B cell (primary cell): ENCODE measurements around the gene C1orf115.

Source experiments
- EZH2 ChIP-seq: IDR thresholded peaks from 2 replicates; pipeline ENCODE4 v1.6.1; 2012; ENCODE audit warnings: borderline replicate concordance, low read depth, mild to moderate bottlenecking, moderate library complexity, low read length; ENCODE audit not compliant: insufficient read depth, poor library complexity, severe bottlenecking
- TF ChIP-seq, protein P1 (sequence below): fragments of 200-600 bp; IDR thresholded peaks from one replicate; pipeline ENCODE4 v1.8.0; 2022; ENCODE audit warnings: antibody characterized with exemption, mild to moderate bottlenecking

DNA sequence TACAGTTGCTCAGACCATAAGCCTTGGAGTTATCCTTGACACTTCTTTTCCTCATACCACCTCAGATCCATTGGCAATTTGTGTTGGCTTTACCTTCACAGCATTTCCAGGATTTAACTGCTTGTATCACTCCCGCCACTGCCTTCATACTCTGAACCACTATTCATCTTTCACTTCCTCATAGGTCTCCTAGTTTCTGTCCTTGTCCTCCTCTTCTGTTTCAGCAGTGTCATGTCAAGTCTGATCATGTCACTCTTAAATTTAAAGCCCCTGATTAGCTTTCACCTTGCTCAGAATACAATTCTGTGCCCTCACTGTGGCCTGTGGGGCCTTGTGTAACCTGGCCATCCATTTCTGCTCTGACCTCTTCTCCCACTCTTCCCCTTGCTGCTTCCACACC lies 34.7 kb upstream of the C1orf115 start:
- TF ChIP-seq, protein P1, sequence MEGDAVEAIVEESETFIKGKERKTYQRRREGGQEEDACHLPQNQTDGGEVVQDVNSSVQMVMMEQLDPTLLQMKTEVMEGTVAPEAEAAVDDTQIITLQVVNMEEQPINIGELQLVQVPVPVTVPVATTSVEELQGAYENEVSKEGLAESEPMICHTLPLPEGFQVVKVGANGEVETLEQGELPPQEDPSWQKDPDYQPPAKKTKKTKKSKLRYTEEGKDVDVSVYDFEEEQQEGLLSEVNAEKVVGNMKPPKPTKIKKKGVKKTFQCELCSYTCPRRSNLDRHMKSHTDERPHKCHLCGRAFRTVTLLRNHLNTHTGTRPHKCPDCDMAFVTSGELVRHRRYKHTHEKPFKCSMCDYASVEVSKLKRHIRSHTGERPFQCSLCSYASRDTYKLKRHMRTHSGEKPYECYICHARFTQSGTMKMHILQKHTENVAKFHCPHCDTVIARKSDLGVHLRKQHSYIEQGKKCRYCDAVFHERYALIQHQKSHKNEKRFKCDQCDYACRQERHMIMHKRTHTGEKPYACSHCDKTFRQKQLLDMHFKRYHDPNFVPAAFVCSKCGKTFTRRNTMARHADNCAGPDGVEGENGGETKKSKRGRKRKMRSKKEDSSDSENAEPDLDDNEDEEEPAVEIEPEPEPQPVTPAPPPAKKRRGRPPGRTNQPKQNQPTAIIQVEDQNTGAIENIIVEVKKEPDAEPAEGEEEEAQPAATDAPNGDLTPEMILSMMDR, result no peak
- TF ChIP-seq EZH2, result no peak
